Neuronal stem cell (in vitro differentiated cells): Measurements from ENCODE around the gene CHAC2. TPM values are rescaled to one million over a fixed set of nuclear protein-coding genes. Genes with fewer than 3 reads are reported as not detected.
"Not testable (repeated sequence)": the region's sequence is repeated elsewhere in the genome, so short reads cannot be mapped to it uniquely, and the experiment has no call there.

Experiments
- DNase-seq: peaks from one replicate; pipeline ENCODE4 v3.0.0-alpha.2; 2013; ENCODE audit warnings: low spot score
- H2AFZ ChIP-seq: one replicate; pipeline ENCODE4 v1.6.1; 2013; ENCODE audit warnings: mild to moderate bottlenecking, low read length, inconsistent platforms
- H2AK5ac ChIP-seq: 2 replicates; pipeline ENCODE4 v1.6.1; 2013; ENCODE audit warnings: low read depth, mild to moderate bottlenecking, inconsistent platforms, low read length, moderate library complexity, mixed read lengths
- H2BK120ac ChIP-seq: 2 replicates; pipeline ENCODE4 v1.6.1; 2013; ENCODE audit warnings: low read depth, mild to moderate bottlenecking, inconsistent platforms, low read length, moderate library complexity, mixed read lengths
- H2BK12ac ChIP-seq: one replicate; pipeline ENCODE4 v1.6.1; 2013; ENCODE audit warnings: low read length, inconsistent platforms
- H2BK15ac ChIP-seq: 2 replicates; pipeline ENCODE4 v1.6.1; 2013; ENCODE audit warnings: mild to moderate bottlenecking, low read length, inconsistent platforms, mixed read lengths
- H2BK5ac ChIP-seq: one replicate; pipeline ENCODE4 v1.6.1; 2013; ENCODE audit warnings: inconsistent platforms, mild to moderate bottlenecking, low read length, moderate library complexity
- H3K14ac ChIP-seq: one replicate; pipeline ENCODE4 v1.6.1; 2013; ENCODE audit warnings: low read length, inconsistent platforms
- H3K18ac ChIP-seq: 2 replicates; pipeline ENCODE4 v1.6.1; 2013; ENCODE audit warnings: low read length, inconsistent platforms
- H3K23ac ChIP-seq: 2 replicates; pipeline ENCODE4 v1.6.1; 2013; ENCODE audit warnings: low read depth, mild to moderate bottlenecking, mixed read lengths, low read length, inconsistent platforms; ENCODE audit not compliant: poor library complexity
- H3K27ac ChIP-seq: replicated peaks from 3 replicates; pipeline ENCODE4 v1.5.1; 2013; ENCODE audit warnings: low read length, inconsistent platforms
- H3K27me3 ChIP-seq, 3 experiments: 2 replicates each; pipeline ENCODE4 v1.6.1; 2013; ENCODE audit warnings: low read length in 3 of 3, mild to moderate bottlenecking in 2 of 3, inconsistent platforms in 1 of 3, low read depth in 1 of 3, mixed read lengths in 1 of 3, moderate library complexity in 1 of 3; ENCODE audit not compliant: control insufficient read depth in 3 of 3, insufficient read depth in 3 of 3
- H3K36me3 ChIP-seq, 2 donors: replicated peaks in 1 of 2; 2 replicates each; pipeline ENCODE4 v1.6.1; 2013; ENCODE audit warnings: low read length in 2 of 2; ENCODE audit not compliant: control insufficient read depth in 2 of 2, insufficient read depth in 2 of 2
- H3K4ac ChIP-seq: 2 replicates; pipeline ENCODE4 v1.6.1; 2013; ENCODE audit warnings: inconsistent platforms, mild to moderate bottlenecking, low read length, moderate library complexity
- H3K4me1 ChIP-seq, 2 donors: 1 replicate in 1 of 2; 2 replicates in 1 of 2; pipeline ENCODE4 v1.6.1; 2013; ENCODE audit warnings: low read length in 2 of 2, low read depth in 1 of 2; ENCODE audit not compliant: control insufficient read depth in 2 of 2, insufficient read depth in 1 of 2
- H3K4me2 ChIP-seq: one replicate; pipeline ENCODE4 v1.6.1; 2013; ENCODE audit warnings: mild to moderate bottlenecking, low read length, inconsistent platforms; ENCODE audit not compliant: insufficient read depth, poor library complexity, severe bottlenecking
- H3K4me3 ChIP-seq, 2 donors: 2 replicates each; pipeline ENCODE4 v1.5.1; 2013; ENCODE audit warnings: low read length in 2 of 2, mild to moderate bottlenecking in 2 of 2, inconsistent platforms in 1 of 2, moderate library complexity in 1 of 2
- H3K79me1 ChIP-seq: one replicate; pipeline ENCODE4 v1.6.1; 2013; ENCODE audit warnings: low read depth, mild to moderate bottlenecking, inconsistent platforms, low read length, moderate library complexity
- H3K9ac ChIP-seq: one replicate; pipeline ENCODE4 v1.6.1; 2013; ENCODE audit warnings: mild to moderate bottlenecking, low read depth, low read length, inconsistent platforms; ENCODE audit not compliant: poor library complexity
- H3K9me3 ChIP-seq, 2 donors: replicated peaks in 1 of 2; 2 replicates each; pipeline versions ENCODE3 to v1.6.1; 2013; ENCODE audit warnings: low read length in 2 of 2, mild to moderate bottlenecking in 2 of 2, inconsistent platforms in 1 of 2, low read depth in 1 of 2, mixed read lengths in 1 of 2, moderate library complexity in 1 of 2; ENCODE audit not compliant: control insufficient read depth in 2 of 2, insufficient read depth in 1 of 2
- H4K8ac ChIP-seq: one replicate; pipeline ENCODE4 v1.6.1; 2013; ENCODE audit warnings: low read depth, mild to moderate bottlenecking, inconsistent platforms, low read length, moderate library complexity
- H4K91ac ChIP-seq: one replicate; pipeline ENCODE4 v1.6.1; 2013; ENCODE audit warnings: low read length, low read depth, mild to moderate bottlenecking, inconsistent platforms; ENCODE audit not compliant: poor library complexity
- WGBS, 2 donors: extraction: QIAGEN DNeasy Blood & Tissue Kit; methylation state at CpG; one replicate each; pipeline ENCODE4 v1.1.7; 2013; ENCODE audit warnings: missing lambda C conversion rate in 2 of 2, mixed read lengths in 1 of 2; ENCODE audit not compliant: insufficient read length in 2 of 2, insufficient replicate concordance in 1 of 2; ENCODE audit errors: extremely low coverage in 2 of 2; 5-methylcytosine and 5-hydroxymethylcytosine counted together
- polyA plus RNA-seq, 2 experiments: library from polyadenylated mRNA; stranded (reverse); fragments of 200-250 nt; gene quantifications; one replicate each; pipeline ENCODE4 v1.2.3, GENCODE V29; 2013

CHAC2 gene
- polyA plus RNA-seq (2013, experiment 1 of 2), result 2.6 TPM
- 2.4 TPM for polyA plus RNA-seq (2013, experiment 2 of 2)

GRCh38 chr2:53767405-53768241 lies at the start of gene CHAC2:
Gene CHAC2 (plus strand): TSS chr2:53767804. CDS start chr2:53767887, 83 bp downstream.
- Histone ChIP-seq H2BK120ac (no peak within 1 kb of the TSS), H2AFZ (peak within 1 kb of the TSS; percentile 91), H3K9ac (peak within 1 kb of the TSS; percentile 88), H3K36me3 (peaks cover 5 to 38% of the 10 kb centered on the region in 2 donors), H3K23ac (peak within 1 kb of the TSS; percentile 22), H3K27ac (no peak within 1 kb of the TSS), H3K4me2 (peak within 1 kb of the TSS; percentile 89), H2BK15ac (no peak within 1 kb of the TSS), H3K27me3 (no peaks in the 10 kb centered on the region), H3K4me3 (peak within 1 kb of the TSS; percentile 82 to 95), H3K18ac (no peak within 1 kb of the TSS), H3K9me3 (no peaks in the 10 kb centered on the region), H2BK5ac (no peak within 1 kb of the TSS), H3K14ac (no peak within 1 kb of the TSS), H4K91ac (no peak within 1 kb of the TSS), H3K4ac (no peak within 1 kb of the TSS), H3K4me1 (peaks cover 0 to 2% of the 10 kb centered on the region in 2 donors), H2BK12ac (no peak within 1 kb of the TSS), H3K79me1 (peaks cover 3% of the 10 kb centered on the region), H4K8ac (no peak within 1 kb of the TSS), H2AK5ac (no peak within 1 kb of the TSS)
- no CpG with 5 or more reads among the region's 46 CpGs for WGBS, 2 donors
- peak; percentile 74 for DNase-seq

- not testable (repeated sequence) for H3K4me2 ChIP-seq, H2BK120ac ChIP-seq, H3K9ac ChIP-seq, H2BK5ac ChIP-seq, DNase-seq, H2AK5ac ChIP-seq, H3K4me1 ChIP-seq, H3K23ac ChIP-seq, H2AFZ ChIP-seq, H2BK15ac ChIP-seq, H3K4ac ChIP-seq, H4K8ac ChIP-seq, H3K18ac ChIP-seq, H4K91ac ChIP-seq, H3K27me3 ChIP-seq, H3K79me1 ChIP-seq, H3K14ac ChIP-seq, H3K27ac ChIP-seq, H2BK12ac ChIP-seq, H3K4me3 ChIP-seq
- peaks cover 3 to 11% of the 10 kb centered on the region in 2 donors for H3K9me3 ChIP-seq
- H3K36me3 ChIP-seq, result peaks cover 2 to 23% of the 10 kb centered on the region in 2 donors
- WGBS, 2 donors, result no CpG with 5 or more reads among the region's 3 CpGs
These were observed 46.7 kb upstream of the CHAC2 start for GRCh38 chr2:53720944-53721343.

GRCh38 chr2:53724536-53724935 lies 43.1 kb upstream of the CHAC2 start:
- Histone ChIP-seq H3K4me1 (no peaks in the 10 kb centered on the region), H2BK5ac (no peak overlapping the region), H3K79me1 (peaks cover 1% of the 10 kb centered on the region), H2AFZ (no peak overlapping the region), H2BK15ac (no peak overlapping the region), H3K27ac (no peak overlapping the region), H4K91ac (no peak overlapping the region), H4K8ac (no peak overlapping the region), H3K4me2 (no peak overlapping the region), H3K23ac (no peak overlapping the region), H3K14ac (no peak overlapping the region), H2BK12ac (no peak overlapping the region), H3K27me3 (no peaks in the 10 kb centered on the region), H3K18ac (no peak overlapping the region), H3K4ac (no peak overlapping the region), H2BK120ac (no peak overlapping the region), H2AK5ac (no peak overlapping the region), H3K9me3 (peaks cover 0 to 5% of the 10 kb centered on the region in 2 donors), H3K9ac (no peak overlapping the region), H3K4me3 (no peak overlapping the region), H3K36me3 (peaks cover 2 to 39% of the 10 kb centered on the region in 2 donors)
- no CpG with 5 or more reads among the region's 2 CpGs for WGBS, 2 donors
- no peak for DNase-seq

- no peak overlapping the region for H2BK5ac ChIP-seq
- no peak overlapping the region for H3K18ac ChIP-seq
- H3K4ac ChIP-seq, result no peak overlapping the region
- no peak overlapping the region for H3K9ac ChIP-seq
- no peaks in the 10 kb centered on the region for H3K27me3 ChIP-seq
- WGBS, 2 donors, result no CpG with 5 or more reads among the region's 4 CpGs
- no peak overlapping the region for H3K23ac ChIP-seq
- no peak overlapping the region for H4K8ac ChIP-seq
- H2BK15ac ChIP-seq, result no peak overlapping the region
- no peak overlapping the region for H2AK5ac ChIP-seq
- no peak overlapping the region for H2BK12ac ChIP-seq
- no peak overlapping the region for H3K14ac ChIP-seq
- H2AFZ ChIP-seq, result no peak overlapping the region
- H3K36me3 ChIP-seq, result peaks cover 4 to 46% of the 10 kb centered on the region in 2 donors
- peaks cover 1% of the 10 kb centered on the region for H3K79me1 ChIP-seq
- no peak overlapping the region for H3K27ac ChIP-seq
- H3K4me3 ChIP-seq, result no peak overlapping the region
- H3K4me1 ChIP-seq, result no peaks in the 10 kb centered on the region
- peaks cover 2 to 3% of the 10 kb centered on the region in 2 donors for H3K9me3 ChIP-seq
- H4K91ac ChIP-seq, result no peak overlapping the region
- no peak overlapping the region for H2BK120ac ChIP-seq
- no peak for DNase-seq
- H3K4me2 ChIP-seq, result no peak overlapping the region
These were observed 41.9 kb upstream of the CHAC2 start for GRCh38 chr2:53725662-53726061.
